ENCODE measurements around the gene CDC42SE1. TPM values are rescaled to one million over a fixed set of nuclear protein-coding genes. Genes with fewer than 3 reads are reported as not detected.

CDC42SE1 gene
- total RNA-seq, 1 experiment from 2014 or later, result 81.2 TPM

DNA sequence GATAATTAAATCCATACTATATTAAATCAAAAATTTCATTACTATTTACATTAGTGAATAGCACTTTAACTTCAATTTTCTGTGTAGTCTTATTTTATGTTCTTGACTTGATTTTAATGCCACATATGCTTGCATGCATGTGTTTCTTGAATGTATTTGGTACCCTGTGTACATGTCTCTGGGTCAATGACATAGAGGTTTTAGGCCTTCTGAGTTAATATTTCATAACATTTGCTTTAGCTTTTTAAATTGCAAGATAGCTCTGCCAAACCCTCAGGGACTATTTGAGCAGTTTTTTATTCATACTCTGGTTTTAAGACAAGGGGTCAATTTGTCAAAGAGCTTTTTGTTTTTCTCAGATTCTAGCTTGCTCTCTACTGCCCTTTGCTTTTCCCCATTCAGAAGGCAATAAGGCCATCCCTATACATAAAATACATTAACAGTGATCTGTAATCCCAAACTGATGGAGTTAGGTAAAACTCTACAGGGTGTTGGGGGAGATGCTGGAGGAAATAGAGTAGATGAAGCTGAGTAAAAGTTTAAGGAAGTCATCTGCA lies 5.7 kb upstream of the CDC42SE1 start:
- Histone ChIP-seq H3K27ac (ENCODE audit: low read length) (no peak overlapping the region), H3K4me3 (ENCODE audit: low read depth in 2 of 2, low read length in 2 of 2) (no peak overlapping the region), H3K27me3 (ENCODE audit: control insufficient read depth, insufficient read depth, low read length) (no peaks in the 10 kb centered on the region), H3K9me3 (ENCODE audit: control insufficient read depth, insufficient read depth, low read depth, low read length) (no peaks in the 10 kb centered on the region), H3K4me1 (ENCODE audit: control insufficient read depth, insufficient read depth, low read length) (peaks cover 8% of the 10 kb centered on the region), H3K36me3 (ENCODE audit: control insufficient read depth, insufficient read depth, low read length) (no peaks in the 10 kb centered on the region)
- ChIA-PET POLR2A (no interaction called here), CTCF (no interaction called here)
- in situ Hi-C loops (cut with HindIII; ENCODE audit: low pct_unique_long_range_greater_than_20kb, low sequenced_read_pairs) (no loop called here), intact Hi-C loops (cut with micrococcal nuclease; ENCODE audit: unreplicated experiment) (no loop called here)
- DNase-seq (ENCODE audit: low read depth, low spot score) (no peak), ATAC-seq (no peak)
- TF ChIP-seq TCF7L2 (IDR thresholded peaks at IDR 0.05; ENCODE audit: low read depth, low read length), result no peak
- no peak for TF ChIP-seq REST (IDR thresholded peaks at IDR 0.05; ENCODE audit: insufficient read depth in 1 of 2, low read depth in 2 of 2, low read length in 1 of 2)
- TF ChIP-seq SIN3A (IDR thresholded peaks at IDR 0.05; ENCODE audit: borderline replicate concordance, insufficient read depth, low read depth, low read length), result no peak
- no TSS peak for BruUV-seq (replicated peaks)

DNA sequence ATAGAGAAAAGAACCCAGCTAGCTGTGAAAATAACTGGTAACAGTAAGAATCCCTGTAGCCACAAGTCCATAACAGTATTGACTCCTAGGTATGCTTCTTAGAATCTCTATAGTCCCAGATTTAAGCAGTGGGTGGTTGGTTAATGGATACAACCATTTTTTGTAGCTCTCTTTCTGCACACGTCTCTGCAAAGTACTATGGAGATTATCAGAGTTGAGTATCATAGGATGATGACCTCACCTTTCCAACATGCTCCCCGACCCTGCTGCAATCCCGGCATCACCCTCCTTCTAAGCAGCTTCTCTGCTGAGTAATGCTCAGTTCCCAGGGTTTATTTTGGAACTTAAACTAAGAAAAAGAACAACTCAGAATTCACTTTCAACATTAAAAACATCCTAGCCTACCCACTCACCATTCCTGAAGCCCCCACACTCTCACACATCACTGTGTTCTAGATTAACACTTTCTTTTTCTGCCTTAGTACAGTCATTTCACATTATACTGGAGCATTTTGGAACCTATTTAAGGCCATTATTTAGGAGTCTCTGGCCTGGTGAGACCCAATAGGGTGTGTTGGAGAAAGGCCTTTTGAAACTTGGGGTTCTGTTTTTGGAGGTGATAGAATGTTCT lies 3.4 kb upstream of the CDC42SE1 start:
- TF ChIP-seq POLR2AphosphoS5 (IDR thresholded peaks at IDR 0.05; ENCODE audit: low read depth, low read length) (no peak), CTCF (IDR thresholded peaks at IDR 0.05) (no peak), SIN3A (IDR thresholded peaks at IDR 0.05; ENCODE audit: borderline replicate concordance, insufficient read depth, low read depth, low read length) (no peak), REST (IDR thresholded peaks at IDR 0.05; ENCODE audit: insufficient read depth in 1 of 2, low read depth in 2 of 2, low read length in 1 of 2) (no peak), TCF7L2 (IDR thresholded peaks at IDR 0.05; ENCODE audit: low read depth, low read length) (no peak)
- POLR2A ChIA-PET, result interaction anchor here (0.7 kb wide), 1 partner anchor 9 kb away, joined by 5 read pairs; no protein-coding TSS in a partner anchor
- Histone ChIP-seq H3K4me3 (ENCODE audit: low read depth in 2 of 2, low read length in 2 of 2) (no peak overlapping the region), H3K27me3 (ENCODE audit: control insufficient read depth, insufficient read depth, low read length) (no peaks in the 10 kb centered on the region), H3K27ac (ENCODE audit: low read length) (no peak overlapping the region), H3K9me3 (ENCODE audit: control insufficient read depth, insufficient read depth, low read depth, low read length) (no peaks in the 10 kb centered on the region), H3K4me1 (ENCODE audit: control insufficient read depth, insufficient read depth, low read length) (peaks cover 2% of the 10 kb centered on the region), H3K36me3 (ENCODE audit: control insufficient read depth, insufficient read depth, low read length) (no peaks in the 10 kb centered on the region)
- DNase-seq (ENCODE audit: low read depth, low spot score), result no peak
- BruUV-seq (replicated peaks), result no TSS peak
- intact Hi-C loops (cut with micrococcal nuclease; ENCODE audit: unreplicated experiment), result no loop called here
- in situ Hi-C loops (cut with HindIII; ENCODE audit: low pct_unique_long_range_greater_than_20kb, low sequenced_read_pairs), result no loop called here
- CTCF ChIA-PET, result no interaction called here
- no peak for ATAC-seq

Measured in Panc1 (cell line).